ENCODE measurements around the gene ELN. TPM values are rescaled to one million over a fixed set of nuclear protein-coding genes. Genes with fewer than 3 reads are reported as not detected.
A peak's percentile ranks its signal among the peaks of the same experiment; 100 is the strongest.

ELN gene
- total RNA-seq, 1 experiment from 2014 or later: 0.37 TPM

DNA sequence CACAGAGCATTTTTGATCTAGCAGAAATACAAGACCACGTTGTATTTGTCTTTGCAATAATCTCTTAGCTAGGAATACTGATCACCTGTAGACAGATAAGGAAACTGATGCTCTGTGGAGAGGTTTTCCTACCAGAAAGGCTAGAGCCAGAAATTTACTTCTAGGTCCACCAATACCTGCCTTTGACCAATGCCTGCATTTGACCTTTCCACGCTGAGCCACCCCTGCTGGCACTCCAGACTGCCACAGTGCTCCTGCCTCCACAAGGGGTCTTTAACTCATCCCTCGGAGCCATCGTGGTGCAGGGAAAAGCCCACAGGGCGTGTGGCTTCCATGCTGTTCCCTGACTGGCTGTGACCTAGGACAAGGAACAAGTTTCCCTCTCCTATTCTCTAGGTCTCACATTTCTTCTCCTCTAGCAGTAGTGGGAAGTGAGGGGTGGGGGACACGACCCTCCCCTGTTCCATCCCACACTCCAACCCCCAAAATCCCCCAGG lies 1.5 kb upstream of the ELN start:
- no peak overlapping the region for H4K8ac ChIP-seq (replicated peaks; ENCODE audit: insufficient read length, low read depth, low read length)
- H3K56ac ChIP-seq (ENCODE audit: insufficient read length, low read depth, low read length): no peak overlapping the region
- Mint-ChIP-seq H3K27ac (no peak overlapping the region; a peak in 1 of 7 replicates), H3K36me3 (ENCODE audit: insufficient read depth in 1 of 3, low read depth in 3 of 3) (no peaks in the 10 kb centered on the region; a peak in 1 of 7 replicates), H3K4me3 (no peak overlapping the region), H3K27me3 (ENCODE audit: low read depth) (peaks cover 18% of the 10 kb centered on the region), H3K9me3 (no peaks in the 10 kb centered on the region), H3K4me1 (peaks cover 19 to 49% of the 10 kb centered on the region in 2 experiments)
- no peak overlapping the region for H2BK20ac ChIP-seq (ENCODE audit: low read depth, low read length, poor library complexity, severe bottlenecking)
- H3K18ac ChIP-seq (ENCODE audit: insufficient read length, low read depth, low read length): no peak overlapping the region
- H3K14ac ChIP-seq (ENCODE audit: insufficient read depth, low read length): no peak overlapping the region
- H3K27ac ChIP-seq (ENCODE audit: insufficient read length, low read depth, low read length): no peak overlapping the region
- no peak overlapping the region for H3T11ph ChIP-seq (ENCODE audit: low read length)
- H3K23me2 ChIP-seq (ENCODE audit: insufficient read length, low read depth, low read length, poor library complexity, severe bottlenecking): no peaks in the 10 kb centered on the region
- peak; percentile 55 for DNase-seq
- no peak overlapping the region for H2BK12ac ChIP-seq (ENCODE audit: insufficient read length, low read depth, low read length)
- H3K23ac ChIP-seq (ENCODE audit: insufficient read length, low read depth, low read length): no peak overlapping the region
- H3K4ac ChIP-seq (ENCODE audit: low read depth, low read length): no peak overlapping the region
- no peak overlapping the region for H4K5ac ChIP-seq (ENCODE audit: insufficient read length, low read depth, low read length)
- H2BK5ac ChIP-seq (ENCODE audit: insufficient read length, low read length): no peak overlapping the region
- WGBS (ENCODE audit: extremely low coverage, insufficient read length, low lambda C conversion rate): no CpG with 5 or more reads among the region's 6 CpGs
- H2AFZ ChIP-seq (ENCODE audit: low read length): no peak overlapping the region
- H3K4me2 ChIP-seq (ENCODE audit: insufficient read depth, insufficient read length, low read length): no peak overlapping the region
- H4K91ac ChIP-seq (ENCODE audit: insufficient read length, low read depth, low read length): no peak overlapping the region
- TF ChIP-seq, protein P1, sequence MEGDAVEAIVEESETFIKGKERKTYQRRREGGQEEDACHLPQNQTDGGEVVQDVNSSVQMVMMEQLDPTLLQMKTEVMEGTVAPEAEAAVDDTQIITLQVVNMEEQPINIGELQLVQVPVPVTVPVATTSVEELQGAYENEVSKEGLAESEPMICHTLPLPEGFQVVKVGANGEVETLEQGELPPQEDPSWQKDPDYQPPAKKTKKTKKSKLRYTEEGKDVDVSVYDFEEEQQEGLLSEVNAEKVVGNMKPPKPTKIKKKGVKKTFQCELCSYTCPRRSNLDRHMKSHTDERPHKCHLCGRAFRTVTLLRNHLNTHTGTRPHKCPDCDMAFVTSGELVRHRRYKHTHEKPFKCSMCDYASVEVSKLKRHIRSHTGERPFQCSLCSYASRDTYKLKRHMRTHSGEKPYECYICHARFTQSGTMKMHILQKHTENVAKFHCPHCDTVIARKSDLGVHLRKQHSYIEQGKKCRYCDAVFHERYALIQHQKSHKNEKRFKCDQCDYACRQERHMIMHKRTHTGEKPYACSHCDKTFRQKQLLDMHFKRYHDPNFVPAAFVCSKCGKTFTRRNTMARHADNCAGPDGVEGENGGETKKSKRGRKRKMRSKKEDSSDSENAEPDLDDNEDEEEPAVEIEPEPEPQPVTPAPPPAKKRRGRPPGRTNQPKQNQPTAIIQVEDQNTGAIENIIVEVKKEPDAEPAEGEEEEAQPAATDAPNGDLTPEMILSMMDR (conservative IDR thresholded peaks at IDR 0.05): no peak
- H3K27me3 ChIP-seq (ENCODE audit: insufficient read depth, low read length): no peaks in the 10 kb centered on the region
- no peak overlapping the region for H2BK15ac ChIP-seq (ENCODE audit: low read depth, low read length)
- H3K4me1 ChIP-seq (ENCODE audit: insufficient read depth, low read length): peaks cover 4% of the 10 kb centered on the region; the same call in 1 of the 2 replicates
- H4K20me1 ChIP-seq (ENCODE audit: control insufficient read depth, insufficient read depth, insufficient read length): no peaks in the 10 kb centered on the region
- no peak overlapping the region for H3K9ac ChIP-seq (ENCODE audit: extremely low read depth, insufficient read length, low read length)
- H2BK120ac ChIP-seq (ENCODE audit: low read depth, low read length, poor library complexity, severe bottlenecking): no peak overlapping the region
- no peaks in the 10 kb centered on the region for H3K79me2 ChIP-seq (ENCODE audit: insufficient read depth, low read length)
- H3K9me3 ChIP-seq (ENCODE audit: control insufficient read depth, low read depth, low read length): no peaks in the 10 kb centered on the region
- no peak overlapping the region for H2AK5ac ChIP-seq (ENCODE audit: insufficient read length, low read length)
- no peaks in the 10 kb centered on the region for H3K79me1 ChIP-seq (ENCODE audit: insufficient read depth, low read depth, low read length, poor library complexity, severe bottlenecking)
